ENCODE results near the gene ZNF830.

DNA sequence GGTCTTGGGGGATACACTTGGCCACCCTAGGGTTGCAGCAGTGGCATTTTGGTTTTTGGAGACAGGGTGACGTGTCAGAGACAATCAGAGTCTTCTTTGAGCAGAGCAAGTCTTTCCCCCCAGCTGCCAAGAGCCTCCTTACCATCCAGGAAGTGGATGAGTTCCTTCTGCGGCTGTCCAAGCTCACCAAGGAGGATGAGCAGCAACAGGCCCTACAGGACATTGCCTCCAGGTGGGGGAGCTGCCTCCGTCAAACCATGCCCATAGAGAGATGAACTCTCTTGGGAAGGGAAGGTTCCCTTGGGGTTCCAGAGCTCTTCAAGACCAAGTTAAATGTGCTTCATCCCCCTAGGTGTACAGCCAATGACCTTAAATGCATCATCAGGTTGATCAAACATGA is 30.3 kb downstream of the ZNF830 start:
- no peak for TF ChIP-seq EZH2 (IDR thresholded peaks at IDR 0.05; ENCODE audit: insufficient read depth, poor library complexity, severe bottlenecking)
- TF ChIP-seq EZH2phosphoT487 (IDR thresholded peaks at IDR 0.05; ENCODE audit: insufficient read depth, low read depth), result no peak
